GM19043 (cell line): ENCODE measurements around the gene THAP8.

Experiments
- ATAC-seq: cut with Tn5 transposase; IDR thresholded peaks from one replicate; pipeline ENCODE4 v1.9.1; 2021; ENCODE audit warnings: low read depth; ENCODE audit not compliant: unreplicated experiment

THAP8 gene

GRCh38 chr19:36054119-36054732, at the start of gene THAP8:
Gene THAP8, minus strand, starts transcription at chr19:36054285. Its CDS starts 68 bp downstream, at chr19:36054217.
- ATAC-seq: peak; percentile 75

GRCh38 chr19:36103040-36103626, 49.0 kb upstream of the THAP8 start:
- ATAC-seq: no peak

- no peak for ATAC-seq
Measured at GRCh38 chr19:36101550-36102327, 47.7 kb upstream of the THAP8 start.

- ATAC-seq: no peak
Measured at GRCh38 chr19:36100476-36100875, 46.4 kb upstream of the THAP8 start.

GRCh38 chr19:36099166-36099785, 45.2 kb upstream of the THAP8 start:
- ATAC-seq: no peak

GRCh38 chr19:36097036-36097435, 43.0 kb upstream of the THAP8 start:
- ATAC-seq: no peak

GRCh38 chr19:36093687-36094086, 39.6 kb upstream of the THAP8 start:
- ATAC-seq: no peak

- no peak for ATAC-seq
Measured at GRCh38 chr19:36093146-36093662, 39.1 kb upstream of the THAP8 start.

- no peak for ATAC-seq
Measured at GRCh38 chr19:36092566-36092965, 38.5 kb upstream of the THAP8 start.

- ATAC-seq: no peak
Measured at GRCh38 chr19:36090910-36091695, 37.0 kb upstream of the THAP8 start.

GRCh38 chr19:36089847-36090246, 35.8 kb upstream of the THAP8 start:
- ATAC-seq: no peak

GRCh38 chr19:36086326-36086725, 32.2 kb upstream of the THAP8 start:
- no peak for ATAC-seq

- ATAC-seq: no peak
Measured at GRCh38 chr19:36084231-36085009, 30.3 kb upstream of the THAP8 start.

GRCh38 chr19:36082916-36083315, 28.8 kb upstream of the THAP8 start:
- no peak for ATAC-seq

- no peak for ATAC-seq
Measured at GRCh38 chr19:36081894-36082293, 27.8 kb upstream of the THAP8 start.

- ATAC-seq: no peak
Measured at GRCh38 chr19:36081385-36081784, 27.3 kb upstream of the THAP8 start.

- no peak for ATAC-seq
Measured at GRCh38 chr19:36079389-36079945, 25.4 kb upstream of the THAP8 start.

- no peak for ATAC-seq
Measured at GRCh38 chr19:36073121-36073876, 19.2 kb upstream of the THAP8 start.

- no peak for ATAC-seq
Measured at GRCh38 chr19:36072081-36072480, 18.0 kb upstream of the THAP8 start.
